Panc1 (cell line): ENCODE data around the gene KRTAP9-8. TPM values are rescaled to one million over a fixed set of nuclear protein-coding genes. Genes with fewer than 3 reads are reported as not detected.
"Not testable (repeated sequence)": the region's sequence is repeated elsewhere in the genome, so short reads cannot be mapped to it uniquely, and the experiment has no call there.

Source experiments
- ATAC-seq: fragments of 200-7000 bp; cut with Tn5 transposase; 2 replicates; pipeline ENCODE4 v1.9.1; 2020; ENCODE audit warnings: mild to moderate bottlenecking, moderate library complexity
- BruUV-seq: library from RNA; stranded (reverse); fragments of 400-500 nt; replicated peaks from 2 replicates; lab custom pipeline; 2021; lab: Mats Ljungman, UMichigan
- CTCF ChIA-PET: fragments of 300-600 bp; sonication (Branson Sonifier 250); formaldehyde crosslinking; loops from one replicate; lab custom pipeline; 2022; ENCODE audit warnings: antibody characterized with exemption; lab: Charles Lee
- POLR2A ChIA-PET: fragments of 300-600 bp; sonication (Branson Sonifier 250); formaldehyde crosslinking; loops from one replicate; lab custom pipeline; 2022; ENCODE audit warnings: antibody characterized with exemption; lab: Charles Lee
- DNase-seq: peaks from one replicate; pipeline ENCODE4 v3.0.0-alpha.2; 2010; ENCODE audit warnings: low read depth, low spot score
- H3K27ac ChIP-seq: 2 replicates; pipeline ENCODE4 v1.5.1; 2011; ENCODE audit warnings: mild to moderate bottlenecking, low read length, inconsistent platforms
- H3K27me3 ChIP-seq: fragments of 200-500 bp; sonication (Bioruptor generic); 2 replicates; pipeline ENCODE4 v1.6.0; 2014; ENCODE audit warnings: low read length, inconsistent platforms; ENCODE audit not compliant: control insufficient read depth, insufficient read depth
- H3K36me3 ChIP-seq: fragments of 200-500 bp; sonication (Bioruptor generic); 2 replicates; pipeline ENCODE4 v1.5.1; 2014; ENCODE audit warnings: inconsistent platforms, mild to moderate bottlenecking, low read length, moderate library complexity; ENCODE audit not compliant: control insufficient read depth, insufficient read depth
- H3K4me1 ChIP-seq: 2 replicates; pipeline ENCODE4 v1.5.1; 2011; ENCODE audit warnings: inconsistent platforms, mild to moderate bottlenecking, low read length, moderate library complexity; ENCODE audit not compliant: control insufficient read depth, insufficient read depth
- H3K4me3 ChIP-seq, 2 experiments: 2 replicates each; pipeline ENCODE4 v1.5.1; 2011 to 2012; ENCODE audit warnings: low read depth in 2 of 2, low read length in 2 of 2, mild to moderate bottlenecking in 2 of 2, inconsistent platforms in 1 of 2, moderate library complexity in 1 of 2
- H3K9me3 ChIP-seq: fragments of 200-500 bp; sonication (Bioruptor generic); 2 replicates; pipeline ENCODE4 v1.5.1; 2014; ENCODE audit warnings: low read depth, mild to moderate bottlenecking, inconsistent platforms, low read length, moderate library complexity; ENCODE audit not compliant: control insufficient read depth, insufficient read depth
- CTCF ChIP-seq: fragments of 450-650 bp; IDR thresholded peaks from 2 replicates; pipeline ENCODE4 v1.5.1; 2017; ENCODE audit warnings: mild to moderate bottlenecking
- POLR2AphosphoS5 ChIP-seq: IDR thresholded peaks from 2 replicates; pipeline ENCODE4 v1.6.1; 2012; ENCODE audit warnings: mild to moderate bottlenecking, low read depth, low read length, moderate library complexity
- SIN3A ChIP-seq: IDR thresholded peaks from 2 replicates; pipeline ENCODE4 v1.6.1; 2012; ENCODE audit warnings: low read depth, mild to moderate bottlenecking, low read length, moderate library complexity, borderline replicate concordance; ENCODE audit not compliant: insufficient read depth
- TCF7L2 ChIP-seq: IDR thresholded peaks from 2 replicates; pipeline ENCODE4 v1.6.1; 2011; ENCODE audit warnings: mild to moderate bottlenecking, low read depth, low read length, inconsistent platforms
- in situ Hi-C: cut with HindIII; loops from 2 replicates; pipeline ENCODE4 v1.10.0; 2016; ENCODE audit warnings: low sequenced_read_pairs, low pct_unique_long_range_greater_than_20kb
- intact Hi-C: fragments of 100-400 bp; cut with micrococcal nuclease; formaldehyde crosslinking; loops from one replicate; pipeline ENCODE4 v1.10.0; 2022; ENCODE audit not compliant: unreplicated experiment
- total RNA-seq: library from RNA; stranded (reverse); gene quantifications from one replicate; pipeline ENCODE4 v1.2.1, GENCODE V29; 2021; ENCODE audit not compliant: unreplicated experiment
- TF ChIP-seq, protein P1 (sequence below), 2 experiments: IDR thresholded peaks; 2 replicates each; pipeline ENCODE4 v1.6.1; 2011 to 2012; ENCODE audit warnings: low read depth in 2 of 2, control low read depth in 1 of 2, low read length in 1 of 2, mild to moderate bottlenecking in 1 of 2, moderate library complexity in 1 of 2; ENCODE audit not compliant: insufficient read depth in 1 of 2

KRTAP9-8 gene
- total RNA-seq, 1 experiment from 2014 or later, result not detected

DNA sequence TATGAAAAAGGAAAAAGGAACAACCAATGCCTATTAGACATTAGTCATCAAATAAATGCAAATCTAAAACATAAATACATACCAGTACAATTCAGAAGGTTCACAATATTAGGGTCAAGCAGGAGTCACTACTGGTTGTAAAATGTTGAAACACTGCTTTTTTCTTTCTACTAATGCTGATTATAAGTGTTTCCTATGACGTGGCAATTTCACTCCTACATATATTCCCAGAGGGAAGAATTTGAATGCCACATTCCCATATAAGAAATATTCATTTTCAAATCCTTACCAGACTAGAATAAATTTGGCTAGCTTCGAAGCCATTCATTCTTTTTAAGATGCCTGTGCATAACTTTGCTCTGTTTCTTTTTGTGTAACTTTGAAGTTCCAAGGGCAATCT lies 14.0 kb upstream of the KRTAP9-8 start:
- ATAC-seq, result no peak
- no peak overlapping the region for H3K27ac ChIP-seq
- no peak for DNase-seq
- POLR2A ChIA-PET, result no interaction called here
- H3K9me3 ChIP-seq, result no peaks in the 10 kb centered on the region
- H3K4me1 ChIP-seq, result no peaks in the 10 kb centered on the region
- no peak overlapping the region for H3K4me3 ChIP-seq
- intact Hi-C loops (no loop called here), in situ Hi-C loops (no loop called here)
- H3K36me3 ChIP-seq, result no peaks in the 10 kb centered on the region
- TF ChIP-seq, protein P1, sequence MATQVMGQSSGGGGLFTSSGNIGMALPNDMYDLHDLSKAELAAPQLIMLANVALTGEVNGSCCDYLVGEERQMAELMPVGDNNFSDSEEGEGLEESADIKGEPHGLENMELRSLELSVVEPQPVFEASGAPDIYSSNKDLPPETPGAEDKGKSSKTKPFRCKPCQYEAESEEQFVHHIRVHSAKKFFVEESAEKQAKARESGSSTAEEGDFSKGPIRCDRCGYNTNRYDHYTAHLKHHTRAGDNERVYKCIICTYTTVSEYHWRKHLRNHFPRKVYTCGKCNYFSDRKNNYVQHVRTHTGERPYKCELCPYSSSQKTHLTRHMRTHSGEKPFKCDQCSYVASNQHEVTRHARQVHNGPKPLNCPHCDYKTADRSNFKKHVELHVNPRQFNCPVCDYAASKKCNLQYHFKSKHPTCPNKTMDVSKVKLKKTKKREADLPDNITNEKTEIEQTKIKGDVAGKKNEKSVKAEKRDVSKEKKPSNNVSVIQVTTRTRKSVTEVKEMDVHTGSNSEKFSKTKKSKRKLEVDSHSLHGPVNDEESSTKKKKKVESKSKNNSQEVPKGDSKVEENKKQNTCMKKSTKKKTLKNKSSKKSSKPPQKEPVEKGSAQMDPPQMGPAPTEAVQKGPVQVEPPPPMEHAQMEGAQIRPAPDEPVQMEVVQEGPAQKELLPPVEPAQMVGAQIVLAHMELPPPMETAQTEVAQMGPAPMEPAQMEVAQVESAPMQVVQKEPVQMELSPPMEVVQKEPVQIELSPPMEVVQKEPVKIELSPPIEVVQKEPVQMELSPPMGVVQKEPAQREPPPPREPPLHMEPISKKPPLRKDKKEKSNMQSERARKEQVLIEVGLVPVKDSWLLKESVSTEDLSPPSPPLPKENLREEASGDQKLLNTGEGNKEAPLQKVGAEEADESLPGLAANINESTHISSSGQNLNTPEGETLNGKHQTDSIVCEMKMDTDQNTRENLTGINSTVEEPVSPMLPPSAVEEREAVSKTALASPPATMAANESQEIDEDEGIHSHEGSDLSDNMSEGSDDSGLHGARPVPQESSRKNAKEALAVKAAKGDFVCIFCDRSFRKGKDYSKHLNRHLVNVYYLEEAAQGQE (IDR thresholded peaks at IDR 0.05; ENCODE audit: insufficient read depth in 1 of 2, low read depth in 2 of 2, low read length in 1 of 2), result no peak
- TF ChIP-seq CTCF (no peak), POLR2AphosphoS5 (no peak), TCF7L2 (no peak), SIN3A (no peak)
- BruUV-seq, result no TSS peak
- peaks cover 13% of the 10 kb centered on the region; the same call in 1 of the 2 replicates for H3K27me3 ChIP-seq
- CTCF ChIA-PET, result no interaction called here

DNA sequence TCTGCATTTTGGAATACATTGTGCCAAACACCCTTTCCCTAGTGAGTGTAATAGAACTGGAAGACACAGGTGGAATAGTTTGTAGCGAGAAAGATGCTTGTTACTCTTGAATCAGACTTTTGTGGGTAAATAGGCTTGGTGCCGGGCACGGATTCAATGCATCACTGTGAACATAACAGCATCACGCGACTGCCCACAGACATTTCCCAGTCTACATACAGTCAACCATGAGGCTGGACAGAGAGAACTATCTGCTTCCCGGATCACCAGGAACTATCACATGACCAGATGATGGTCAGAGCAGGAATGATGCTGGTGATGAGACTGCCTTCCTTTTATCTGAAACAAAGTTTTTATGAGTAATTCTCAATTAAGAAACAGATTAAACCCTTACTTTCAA lies 11.7 kb upstream of the KRTAP9-8 start:
- POLR2A ChIA-PET, result no interaction called here
- no peaks in the 10 kb centered on the region for H3K36me3 ChIP-seq
- in situ Hi-C loops, result no loop called here
- ATAC-seq (no peak), DNase-seq (no peak)
- CTCF ChIA-PET, result no interaction called here
- peaks cover 23% of the 10 kb centered on the region for H3K27me3 ChIP-seq
- H3K4me3 ChIP-seq, result no peak overlapping the region
- H3K4me1 ChIP-seq, result no peaks in the 10 kb centered on the region
- intact Hi-C loops, result no loop called here
- H3K27ac ChIP-seq, result no peak overlapping the region
- H3K9me3 ChIP-seq, result no peaks in the 10 kb centered on the region
- BruUV-seq, result no TSS peak
- TF ChIP-seq, protein P1 (IDR thresholded peaks at IDR 0.05; ENCODE audit: insufficient read depth in 1 of 2, low read depth in 2 of 2, low read length in 1 of 2), result no peak
- TF ChIP-seq TCF7L2 (no peak), POLR2AphosphoS5 (no peak), SIN3A (no peak), CTCF (no peak)

DNA sequence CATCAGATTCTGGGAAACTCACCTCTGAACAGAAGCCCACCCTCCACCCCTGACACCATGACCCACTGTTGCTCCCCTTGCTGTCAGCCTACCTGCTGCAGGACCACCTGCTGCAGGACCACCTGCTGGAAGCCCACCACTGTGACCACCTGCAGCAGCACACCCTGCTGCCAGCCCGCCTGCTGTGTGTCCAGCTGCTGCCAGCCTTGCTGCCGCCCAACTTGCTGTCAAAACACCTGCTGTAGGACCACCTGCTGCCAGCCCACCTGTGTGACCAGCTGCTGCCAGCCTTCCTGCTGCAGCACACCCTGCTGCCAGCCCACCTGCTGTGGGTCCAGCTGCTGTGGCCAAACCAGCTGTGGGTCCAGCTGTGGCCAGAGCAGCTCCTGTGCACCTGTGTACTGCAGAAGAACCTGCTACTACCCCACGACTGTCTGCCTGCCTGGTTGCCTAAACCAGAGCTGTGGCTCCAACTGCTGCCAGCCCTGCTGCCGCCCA lies 11.2 kb upstream of the KRTAP9-8 start, which contains the start of gene KRTAP9-2:
KRTAP9-2 (plus strand) TSS at position 51 of the 498 bp plus-strand sequence; CDS start at position 58, 7 bp downstream.
- intact Hi-C loops, ATAC-seq, DNase-seq, H3K9me3 ChIP-seq, CTCF ChIA-PET, H3K4me3 ChIP-seq, POLR2A ChIA-PET, H3K27ac ChIP-seq, in situ Hi-C loops, BruUV-seq, H3K4me1 ChIP-seq, H3K36me3 ChIP-seq: not testable (repeated sequence)
- H3K27me3 ChIP-seq, result peaks cover 27% of the 10 kb centered on the region
